WI38 (cell line): ENCODE data around the gene KPNA3.
"Not testable (repeated sequence)": the region's sequence is repeated elsewhere in the genome, so short reads cannot be mapped to it uniquely, and the experiment has no call there.

Source experiments
- H3K4me3 ChIP-seq: 2 replicates; pipeline ENCODE4 v1.5.1; 2011; ENCODE audit warnings: low read depth, mild to moderate bottlenecking, control low read depth, low read length
- TF ChIP-seq, protein P1 (sequence below): IDR thresholded peaks from 2 replicates; pipeline ENCODE4 v1.5.1; 2012; ENCODE audit warnings: low read depth, mild to moderate bottlenecking, control low read depth, low read length

KPNA3 gene

DNA sequence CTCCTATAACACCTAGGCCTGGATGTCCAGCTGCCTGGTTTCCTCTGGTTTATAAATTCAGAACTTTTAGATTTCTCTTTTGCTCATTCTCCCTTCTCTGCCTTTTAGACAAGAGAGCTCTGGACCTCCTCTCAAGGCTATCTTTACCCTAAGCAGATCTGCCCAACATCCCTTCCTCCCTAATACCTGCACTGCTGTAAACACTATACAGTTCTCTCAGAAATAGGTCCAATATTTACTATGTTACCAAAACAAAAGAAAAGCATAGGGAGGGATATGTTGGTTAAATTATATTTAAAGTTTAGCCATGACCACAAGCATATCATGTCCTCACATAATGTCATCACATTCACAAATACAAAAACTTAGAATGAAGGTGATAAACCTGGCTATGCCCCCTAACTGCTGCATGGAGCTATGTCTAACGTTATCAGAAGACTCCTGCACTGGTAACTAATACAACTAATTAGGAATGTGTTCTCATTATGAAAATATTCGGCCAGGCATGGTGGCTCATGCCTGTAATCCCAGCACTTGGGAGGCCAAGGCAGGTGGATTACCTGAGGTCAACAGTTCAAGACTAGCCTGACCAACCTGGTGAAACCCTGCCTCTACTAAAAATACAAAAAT lies 18.0 kb downstream of the KPNA3 start:
- H3K4me3 ChIP-seq: no peak overlapping the region
- TF ChIP-seq, protein P1, sequence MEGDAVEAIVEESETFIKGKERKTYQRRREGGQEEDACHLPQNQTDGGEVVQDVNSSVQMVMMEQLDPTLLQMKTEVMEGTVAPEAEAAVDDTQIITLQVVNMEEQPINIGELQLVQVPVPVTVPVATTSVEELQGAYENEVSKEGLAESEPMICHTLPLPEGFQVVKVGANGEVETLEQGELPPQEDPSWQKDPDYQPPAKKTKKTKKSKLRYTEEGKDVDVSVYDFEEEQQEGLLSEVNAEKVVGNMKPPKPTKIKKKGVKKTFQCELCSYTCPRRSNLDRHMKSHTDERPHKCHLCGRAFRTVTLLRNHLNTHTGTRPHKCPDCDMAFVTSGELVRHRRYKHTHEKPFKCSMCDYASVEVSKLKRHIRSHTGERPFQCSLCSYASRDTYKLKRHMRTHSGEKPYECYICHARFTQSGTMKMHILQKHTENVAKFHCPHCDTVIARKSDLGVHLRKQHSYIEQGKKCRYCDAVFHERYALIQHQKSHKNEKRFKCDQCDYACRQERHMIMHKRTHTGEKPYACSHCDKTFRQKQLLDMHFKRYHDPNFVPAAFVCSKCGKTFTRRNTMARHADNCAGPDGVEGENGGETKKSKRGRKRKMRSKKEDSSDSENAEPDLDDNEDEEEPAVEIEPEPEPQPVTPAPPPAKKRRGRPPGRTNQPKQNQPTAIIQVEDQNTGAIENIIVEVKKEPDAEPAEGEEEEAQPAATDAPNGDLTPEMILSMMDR: no peak

DNA sequence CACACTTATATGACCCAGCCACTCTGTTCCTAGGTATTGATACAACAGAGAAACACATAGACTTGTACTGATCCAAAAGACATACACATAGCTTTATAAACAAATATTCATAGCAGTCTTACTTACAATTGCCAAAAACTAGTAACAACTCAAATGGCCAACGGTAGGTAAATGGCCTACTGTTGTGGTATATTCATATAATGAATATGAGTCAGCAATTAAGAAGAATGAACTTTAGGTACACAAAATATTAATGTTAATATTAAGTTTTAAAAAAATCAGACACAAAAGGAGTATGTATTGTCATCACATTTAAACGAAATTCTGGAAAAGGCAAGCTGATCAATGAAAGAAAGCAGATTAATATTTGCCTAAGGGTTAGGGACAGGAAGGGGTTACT lies 19.7 kb downstream of the KPNA3 start:
- TF ChIP-seq, protein P1: no peak
- no peak overlapping the region for H3K4me3 ChIP-seq

- H3K4me3 ChIP-seq: not testable (repeated sequence)
Measured at GRCh38 chr13:49761811-49762210, 30.7 kb downstream of the KPNA3 start.

DNA sequence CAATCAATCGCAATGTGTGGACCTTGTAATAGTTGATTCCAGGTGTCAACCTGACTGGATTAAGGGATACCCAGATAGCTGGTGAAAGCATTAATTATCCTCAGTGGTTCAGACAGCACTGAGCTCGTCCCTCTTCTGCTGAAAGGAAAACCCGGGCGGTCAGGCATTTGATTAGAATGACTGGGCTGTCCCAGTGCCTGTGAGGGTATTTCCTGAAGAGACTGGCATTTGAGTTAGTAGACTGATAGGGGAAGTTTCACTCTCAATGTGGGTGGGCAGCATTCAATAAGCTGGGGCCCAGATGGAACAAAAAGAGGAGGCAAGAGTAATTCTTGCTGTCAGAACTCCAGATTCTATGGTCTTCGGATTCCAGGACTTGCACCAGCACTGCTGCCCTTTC lies 31.9 kb downstream of the KPNA3 start:
- no peak overlapping the region for H3K4me3 ChIP-seq
- TF ChIP-seq, protein P1: no peak

DNA sequence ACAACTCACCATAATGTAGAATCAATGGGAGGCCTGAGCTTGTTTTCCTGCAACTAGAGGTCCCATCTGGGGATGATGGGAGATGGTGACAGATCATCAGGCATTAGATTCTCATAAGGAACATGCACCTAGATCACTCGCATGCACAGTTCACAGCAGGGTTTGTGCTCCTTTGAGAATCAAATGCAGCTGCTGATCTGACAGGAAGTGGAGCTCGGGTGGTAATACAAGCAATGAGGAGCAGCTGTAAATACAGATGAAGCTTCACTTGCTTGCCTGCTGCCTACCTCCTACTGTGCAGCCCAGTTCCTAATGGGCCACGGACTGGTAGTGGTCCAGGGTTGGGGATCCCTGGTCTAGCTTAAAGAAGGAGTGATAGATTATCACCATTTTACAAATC lies 33.0 kb downstream of the KPNA3 start:
- H3K4me3 ChIP-seq: no peak overlapping the region
- TF ChIP-seq, protein P1: no peak

DNA sequence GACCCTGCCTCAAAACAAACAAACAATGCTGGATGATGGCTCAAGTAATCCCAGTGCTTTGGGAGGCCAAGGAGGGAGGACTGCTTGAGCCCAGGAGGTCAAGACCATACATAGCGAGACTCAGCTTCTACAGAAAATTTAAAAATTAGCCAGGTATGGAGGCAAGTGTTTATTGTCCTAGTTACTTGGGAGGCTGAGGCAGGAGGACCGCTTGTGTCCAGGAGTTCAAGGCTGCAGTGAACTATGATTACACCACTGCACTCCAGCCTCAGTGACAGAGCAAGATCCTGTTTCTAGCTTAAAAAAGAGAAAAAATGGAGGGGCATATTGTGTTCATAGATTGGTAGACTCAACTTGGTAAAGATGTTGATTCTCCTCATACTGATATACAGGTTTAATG lies 36.2 kb downstream of the KPNA3 start:
- TF ChIP-seq, protein P1: no peak
- H3K4me3 ChIP-seq: no peak overlapping the region

- TF ChIP-seq, protein P1: no peak
- no peak overlapping the region for H3K4me3 ChIP-seq
Measured at GRCh38 chr13:49754146-49754545, 38.3 kb downstream of the KPNA3 start.

DNA sequence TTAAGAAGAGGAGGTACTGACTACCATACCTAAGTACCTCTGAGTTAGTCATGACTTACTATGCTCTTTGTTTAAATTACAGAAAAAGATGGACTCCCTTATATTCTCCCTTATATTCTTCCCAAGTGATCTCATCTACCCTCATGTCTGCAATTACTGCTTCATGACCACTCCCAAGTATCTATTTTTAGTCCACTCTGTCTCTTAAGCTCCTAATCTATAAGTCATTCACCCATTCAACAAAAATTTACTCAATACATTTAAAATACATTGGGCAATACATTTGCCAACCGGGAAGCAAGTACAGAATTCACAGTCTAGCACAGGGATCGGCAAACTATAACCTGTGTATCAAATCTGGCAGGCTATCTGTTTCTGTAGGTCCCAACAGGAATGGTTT lies 42.6 kb downstream of the KPNA3 start:
- H3K4me3 ChIP-seq: no peak overlapping the region
- TF ChIP-seq, protein P1: no peak
